Muscle of leg (tissue), 11 donors: ENCODE measurements around the gene KCNN3. TPM values are rescaled to one million over a fixed set of nuclear protein-coding genes. Genes with fewer than 3 reads are reported as not detected.

Experiments used
- DNase-seq: peaks from one replicate; pipeline ENCODE4 v3.0.0; 2013
- H3K27ac ChIP-seq: one replicate; pipeline ENCODE4 v1.5.1; 2013; ENCODE audit warnings: mild to moderate bottlenecking, low read length, control low read depth
- H3K27me3 ChIP-seq: one replicate; pipeline ENCODE4 v1.6.1; 2013; ENCODE audit warnings: low read length; ENCODE audit not compliant: control insufficient read depth, insufficient read depth
- H3K36me3 ChIP-seq: one replicate; pipeline ENCODE4 v1.6.1; 2013; ENCODE audit warnings: low read length; ENCODE audit not compliant: control insufficient read depth, insufficient read depth
- H3K4me1 ChIP-seq: one replicate; pipeline ENCODE4 v1.6.1; 2013; ENCODE audit warnings: low read length; ENCODE audit not compliant: control insufficient read depth, insufficient read depth
- H3K4me3 ChIP-seq: one replicate; pipeline ENCODE4 v1.5.1; 2013; ENCODE audit warnings: low read length, control low read depth
- H3K9me3 ChIP-seq: replicated peaks from 2 replicates; pipeline ENCODE4 v1.6.1; 2013; ENCODE audit warnings: low read depth, low read length; ENCODE audit not compliant: control insufficient read depth
- WGBS: methylation state at CpG from one replicate; pipeline ENCODE4 v1.1.5; 2013; ENCODE audit warnings: missing lambda C conversion rate; ENCODE audit not compliant: insufficient coverage; 5-methylcytosine and 5-hydroxymethylcytosine counted together
- polyA plus RNA-seq, 8 donors: library from polyadenylated mRNA; unstranded; fragments of 120-200 nt; gene quantifications; one replicate each; pipeline versions ENCODE4 v1.2.1 to v1.2.3, GENCODE V29; 2013; ENCODE audit warnings: inconsistent platforms in 1 of 8, low replicate concordance in 1 of 8; ENCODE audit not compliant: insufficient read length in 8 of 8, insufficient read depth in 1 of 8
- total RNA-seq: library from RNA; stranded (reverse); fragments of 120-200 nt; gene quantifications from one replicate; pipeline ENCODE4 v1.2.4, GENCODE V29; 2013

KCNN3 gene
- total and polyA plus RNA-seq, 9 donors: 5.1 to 9.6 (median 7.5) TPM

GRCh38 chr1:154784924-154785531 lies 85.1 kb downstream of the KCNN3 start:
- H3K9me3 ChIP-seq: no peaks in the 10 kb centered on the region
- H3K27ac ChIP-seq: no peak overlapping the region
- H3K27me3 ChIP-seq: no peaks in the 10 kb centered on the region
- DNase-seq: no peak
- H3K36me3 ChIP-seq: peaks cover 7% of the 10 kb centered on the region
- 14% methylated on average over 1 of the region's 2 CpGs for WGBS
- H3K4me3 ChIP-seq: no peak overlapping the region
- peaks cover 7% of the 10 kb centered on the region for H3K4me1 ChIP-seq

DNA sequence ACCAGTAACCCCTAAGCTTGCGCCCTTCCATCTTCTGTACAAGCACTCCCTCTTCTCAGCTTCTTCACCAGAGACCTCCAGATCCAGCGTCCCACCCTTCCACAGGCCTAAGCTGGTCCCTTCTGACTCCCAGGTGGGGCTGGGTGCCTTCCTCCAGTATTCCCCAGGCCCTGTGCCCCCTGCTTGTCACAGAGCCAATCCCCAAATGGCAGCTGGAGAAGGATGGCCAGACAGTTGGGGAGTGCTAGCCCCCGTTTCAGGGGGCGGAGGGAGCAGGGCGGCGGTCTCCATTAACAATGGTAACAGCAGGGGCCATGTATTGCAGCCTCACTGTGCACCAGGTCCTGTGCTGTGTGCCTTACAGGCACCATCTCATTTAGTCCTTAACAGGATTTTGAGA lies 85.7 kb downstream of the KCNN3 start:
- 100% methylated on average over 1 of the region's 6 CpGs for WGBS
- H3K27ac ChIP-seq: no peak overlapping the region
- H3K36me3 ChIP-seq: peaks cover 7% of the 10 kb centered on the region
- H3K27me3 ChIP-seq: no peaks in the 10 kb centered on the region
- H3K9me3 ChIP-seq: peaks cover under 1% of the 10 kb centered on the region
- H3K4me3 ChIP-seq: no peak overlapping the region
- H3K4me1 ChIP-seq: peaks cover 7% of the 10 kb centered on the region
- no peak for DNase-seq

GRCh38 chr1:154783976-154784375 lies 86.1 kb downstream of the KCNN3 start:
- H3K4me1 ChIP-seq: peaks cover 7% of the 10 kb centered on the region
- 70% methylated on average over 3 of the region's 3 CpGs for WGBS
- H3K27me3 ChIP-seq: no peaks in the 10 kb centered on the region
- H3K9me3 ChIP-seq: peaks cover 4% of the 10 kb centered on the region
- no peak overlapping the region for H3K27ac ChIP-seq
- peaks cover 7% of the 10 kb centered on the region for H3K36me3 ChIP-seq
- no peak for DNase-seq
- no peak overlapping the region for H3K4me3 ChIP-seq

DNA sequence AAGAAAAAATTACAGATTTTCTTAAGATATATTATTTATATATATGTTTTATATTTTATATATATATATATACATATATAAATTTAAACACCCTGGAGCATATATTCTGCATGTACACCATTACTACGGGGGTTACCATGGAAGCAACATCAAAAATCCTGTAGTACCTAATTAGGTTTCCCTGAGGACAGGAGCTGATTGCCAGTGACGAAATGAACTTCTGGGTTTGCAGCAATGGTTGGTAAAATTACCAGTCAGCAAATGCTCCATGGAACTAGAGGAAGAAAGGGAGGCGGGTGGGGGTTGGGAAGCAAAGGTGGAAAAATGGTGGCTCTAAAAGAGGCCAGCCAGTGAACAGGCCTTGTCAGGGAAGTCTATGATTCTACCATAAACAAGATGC lies 89.5 kb downstream of the KCNN3 start:
- peaks cover 12% of the 10 kb centered on the region for H3K4me1 ChIP-seq
- H3K27me3 ChIP-seq: peaks cover 2% of the 10 kb centered on the region
- peaks cover 7% of the 10 kb centered on the region for H3K36me3 ChIP-seq
- peaks cover 6% of the 10 kb centered on the region for H3K9me3 ChIP-seq
- no peak for DNase-seq
- WGBS: 76% methylated on average over 2 of the region's 3 CpGs
- H3K27ac ChIP-seq: no peak overlapping the region
- no peak overlapping the region for H3K4me3 ChIP-seq

DNA sequence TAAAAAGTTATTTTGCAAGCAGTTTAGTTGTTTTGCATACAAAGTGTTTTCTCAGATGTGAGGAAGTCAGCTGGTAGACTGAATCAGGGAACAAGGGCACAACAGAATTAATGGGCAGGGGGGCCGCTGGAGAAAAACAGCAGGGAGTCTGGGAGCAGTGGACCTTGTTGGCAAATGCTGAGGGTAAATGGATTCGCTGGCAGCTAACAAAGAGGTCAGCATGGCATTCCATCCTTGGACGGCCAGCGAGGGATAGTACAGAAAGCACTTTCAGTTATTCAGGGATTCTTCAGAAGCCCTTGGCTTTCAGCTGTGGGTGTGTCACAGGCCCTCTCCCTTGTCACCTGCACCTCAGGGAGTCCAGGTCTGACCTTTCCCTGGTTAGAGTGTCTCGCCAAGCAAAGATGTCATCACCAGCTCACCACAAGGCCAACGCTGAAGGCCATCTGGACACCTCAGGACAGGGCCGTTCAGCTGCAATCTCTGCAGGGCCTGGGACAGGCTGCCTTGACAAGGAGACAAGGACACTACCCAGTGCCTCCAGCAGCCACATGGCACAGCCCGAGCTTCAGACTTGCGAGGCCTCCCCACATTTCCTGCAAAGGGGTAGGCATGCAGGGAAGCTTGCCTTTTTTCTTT lies 90.4 kb downstream of the KCNN3 start:
- Histone ChIP-seq H3K27me3 (peaks cover 2% of the 10 kb centered on the region), H3K36me3 (peaks cover 7% of the 10 kb centered on the region), H3K4me3 (no peak overlapping the region), H3K27ac (no peak overlapping the region), H3K9me3 (peaks cover 6% of the 10 kb centered on the region), H3K4me1 (peaks cover 19% of the 10 kb centered on the region)
- 76% methylated on average over 7 of the region's 9 CpGs for WGBS
- DNase-seq: no peak

DNA sequence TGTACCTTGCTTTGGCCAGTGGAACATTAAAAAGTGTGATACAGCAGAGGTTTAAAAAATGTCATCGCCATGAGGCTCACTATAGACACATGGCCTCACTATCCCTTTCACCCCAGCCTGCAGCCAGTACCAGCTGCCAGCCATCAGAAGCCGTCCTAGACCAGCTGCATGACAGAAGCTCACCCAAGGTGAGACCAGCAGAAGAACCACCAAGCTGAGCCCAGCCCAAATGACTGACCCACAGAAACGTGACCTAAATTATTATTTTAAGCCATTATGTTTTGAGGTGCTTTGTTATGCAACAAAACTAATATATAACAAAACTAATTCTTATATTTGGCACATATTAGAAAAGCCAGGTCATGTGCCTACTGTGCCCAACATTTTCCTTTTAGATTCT lies 91.1 kb downstream of the KCNN3 start:
- Histone ChIP-seq H3K4me3 (no peak overlapping the region), H3K36me3 (peaks cover 7% of the 10 kb centered on the region), H3K9me3 (peaks cover 6% of the 10 kb centered on the region), H3K27ac (no peak overlapping the region), H3K27me3 (peaks cover 2% of the 10 kb centered on the region), H3K4me1 (peaks cover 24% of the 10 kb centered on the region)
- WGBS: no CpG with 5 or more reads among the region's 3 CpGs
- no peak for DNase-seq

GRCh38 chr1:154778275-154778674 lies 91.8 kb downstream of the KCNN3 start:
- Histone ChIP-seq H3K4me1 (peaks cover 30% of the 10 kb centered on the region), H3K27ac (no peak overlapping the region), H3K36me3 (peaks cover 7% of the 10 kb centered on the region), H3K4me3 (no peak overlapping the region), H3K27me3 (peaks cover 2% of the 10 kb centered on the region), H3K9me3 (peaks cover 6% of the 10 kb centered on the region)
- WGBS: no CpG with 5 or more reads among the region's 2 CpGs
- no peak for DNase-seq

- Histone ChIP-seq H3K27ac (no peak overlapping the region), H3K9me3 (peaks cover 6% of the 10 kb centered on the region), H3K4me1 (peaks cover 33% of the 10 kb centered on the region), H3K4me3 (no peak overlapping the region), H3K27me3 (peaks cover 2% of the 10 kb centered on the region), H3K36me3 (peaks cover 7% of the 10 kb centered on the region)
- DNase-seq: no peak
- WGBS: 80% methylated on average over 2 of the region's 5 CpGs
Observed at GRCh38 chr1:154777781-154778180, 92.3 kb downstream of the KCNN3 start.

DNA sequence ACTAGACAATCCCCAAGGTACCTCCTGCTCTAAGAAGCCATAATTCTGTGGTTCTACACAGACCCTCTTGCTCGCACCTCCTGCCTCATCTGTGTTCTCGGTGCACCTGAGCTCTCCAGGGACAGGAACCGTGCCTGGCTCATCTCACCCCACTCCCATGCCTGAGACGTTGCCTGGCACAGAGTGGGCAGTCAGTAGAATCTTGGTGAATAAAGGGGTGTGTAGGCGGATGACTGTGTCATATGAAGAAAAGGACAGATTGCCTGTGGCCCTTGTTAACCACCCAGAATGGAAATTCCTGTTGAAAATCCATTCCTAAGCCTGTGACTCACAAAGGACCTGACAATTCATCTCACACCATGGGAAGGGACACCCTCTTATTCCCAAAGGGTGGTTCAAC lies 92.9 kb downstream of the KCNN3 start:
- no peak for DNase-seq
- H3K27me3 ChIP-seq: peaks cover 2% of the 10 kb centered on the region
- peaks cover 6% of the 10 kb centered on the region for H3K9me3 ChIP-seq
- H3K27ac ChIP-seq: no peak overlapping the region
- peaks cover 7% of the 10 kb centered on the region for H3K36me3 ChIP-seq
- no CpG with 5 or more reads among the region's 5 CpGs for WGBS
- H3K4me3 ChIP-seq: no peak overlapping the region
- H3K4me1 ChIP-seq: peaks cover 33% of the 10 kb centered on the region

- H3K4me1 ChIP-seq: peaks cover 33% of the 10 kb centered on the region
- no peak overlapping the region for H3K4me3 ChIP-seq
- peak; percentile 56 for DNase-seq
- peaks cover 11% of the 10 kb centered on the region for H3K36me3 ChIP-seq
- peaks cover 6% of the 10 kb centered on the region for H3K9me3 ChIP-seq
- no peak overlapping the region for H3K27ac ChIP-seq
- peaks cover 2% of the 10 kb centered on the region for H3K27me3 ChIP-seq
- 33% methylated on average over 9 of the region's 17 CpGs for WGBS
Observed at GRCh38 chr1:154775621-154776605, 94.2 kb downstream of the KCNN3 start.
